H1 (cell line): ENCODE measurements around the gene SLC25A20. TPM values are rescaled to one million over a fixed set of nuclear protein-coding genes. Genes with fewer than 3 reads are reported as not detected.

Experiments used
- EGR1 ChIP-seq: IDR thresholded peaks from 2 replicates; pipeline ENCODE4 v1.6.1; 2011; ENCODE audit warnings: low read depth, low read length, borderline replicate concordance
- TCF12 ChIP-seq: IDR thresholded peaks from 2 replicates; pipeline ENCODE4 v1.6.1; 2011; ENCODE audit warnings: low read depth, mild to moderate bottlenecking, low read length
- polyA plus RNA-seq, 7 experiments: library from polyadenylated mRNA; depleted of rRNA in 3 of 7; stranded (reverse) in 5 of 7; unstranded in 2 of 7; fragments of >200 nt in 5 of 7; fragments of 200-250 nt in 2 of 7; gene quantifications; 1 replicate in 5 of 7; 2 replicates in 1 of 7; 4 replicates in 1 of 7; pipeline versions ENCODE4 v1.2.1 to v1.2.3, GENCODE V29; 2011 to 2013; ENCODE audit warnings: missing spikeins in 2 of 7, mixed read lengths in 2 of 7
- total RNA-seq: library from RNA; stranded (reverse); fragmentation: NEBNext Ultra II Directional; extraction: Animal tissue kit (Norgen Biotek cat#: 25700); gene quantifications from 2 replicates; pipeline ENCODE4 v1.2.1, GENCODE V29; 2021

SLC25A20 gene
- total and polyA plus RNA-seq, 2 of the 8 experiments (the other 6 are each of a cell fraction or from before 2014, with no cell fraction given), result 3.8 to 4.0 TPM

GRCh38 chr3:48857641-48858040 lies 41.0 kb downstream of the SLC25A20 start (continued):
- TF ChIP-seq EGR1 (no peak), TCF12 (no peak)
